HepG2 (cell line): ENCODE results near the gene LRRC15. TPM values are rescaled to one million over a fixed set of nuclear protein-coding genes. Genes with fewer than 3 reads are reported as not detected.
A peak's percentile ranks its signal among the peaks of the same experiment; 100 is the strongest.

Experiments
- ARID2 ChIP-seq: sonication (generic); formaldehyde crosslinking; IDR thresholded peaks from 2 replicates; pipeline ENCODE4 v1.8.1; 2022; ENCODE audit warnings: mild to moderate bottlenecking, missing genetic modification reagents, borderline replicate concordance
- CEBPB ChIP-seq: IDR thresholded peaks from 2 replicates; pipeline ENCODE4 v1.6.1; 2011; ENCODE audit warnings: low read depth, low read length, improper control_type of control experiment, borderline replicate concordance
- PAXIP1 ChIP-seq: sonication (generic); formaldehyde crosslinking; conservative IDR thresholded peaks from 2 replicates; pipeline ENCODE4 v1.4.0; 2020; ENCODE audit warnings: mild to moderate bottlenecking, missing genetic modification reagents, moderate library complexity
- SKIL ChIP-seq: sonication (generic); formaldehyde crosslinking; IDR thresholded peaks from 2 replicates; pipeline ENCODE4 v1.8.0; 2022; ENCODE audit warnings: missing genetic modification reagents, mild to moderate bottlenecking, moderate library complexity, borderline replicate concordance
- SOX13 ChIP-seq, 3 experiments: fragments of 450-650 bp in 1 of 3; sonication (generic) in 1 of 3; formaldehyde crosslinking in 1 of 3; IDR thresholded peaks in 2 of 3; conservative IDR thresholded peaks in 1 of 3; 2 replicates each; pipeline versions ENCODE4 v1.5.0 to v1.6.1; 2016 to 2020; ENCODE audit warnings: antibody characterized with exemption in 1 of 3, mild to moderate bottlenecking in 1 of 3, missing compliant biosample characterization in 1 of 3, missing genetic modification reagents in 1 of 3, moderate library complexity in 1 of 3
- SP2 ChIP-seq: sonication (generic); formaldehyde crosslinking; IDR thresholded peaks from 2 replicates; pipeline ENCODE4 v1.5.1; 2020; ENCODE audit warnings: mild to moderate bottlenecking, missing genetic modification reagents
- ZBED4 ChIP-seq: sonication (generic); formaldehyde crosslinking; IDR thresholded peaks from 2 replicates; pipeline ENCODE4 v1.4.0; 2020; ENCODE audit warnings: missing genetic modification reagents, borderline replicate concordance
- ZKSCAN8 ChIP-seq: IDR thresholded peaks from 2 replicates; pipeline ENCODE4 v1.6.1; 2016; ENCODE audit warnings: borderline replicate concordance, missing genetic modification reagents, missing compliant biosample characterization
- ZMYM3 ChIP-seq: sonication (generic); formaldehyde crosslinking; IDR thresholded peaks from 2 replicates; pipeline ENCODE4 v1.5.1; 2020; ENCODE audit warnings: mild to moderate bottlenecking, missing genetic modification reagents
- ZNF414 ChIP-seq: sonication (generic); formaldehyde crosslinking; IDR thresholded peaks from 2 replicates; pipeline ENCODE4 v1.5.0; 2020; ENCODE audit warnings: missing genetic modification reagents
- ZNF776 ChIP-seq: sonication (generic); formaldehyde crosslinking; IDR thresholded peaks from 2 replicates; pipeline ENCODE4 v1.4.0; 2020; ENCODE audit warnings: mild to moderate bottlenecking, missing genetic modification reagents
- ZNF816 ChIP-seq: sonication (generic); formaldehyde crosslinking; IDR thresholded peaks from 2 replicates; pipeline ENCODE4 v1.8.0; 2022; ENCODE audit warnings: missing genetic modification reagents, mild to moderate bottlenecking, borderline replicate concordance
- ZSCAN22 ChIP-seq: sonication (generic); formaldehyde crosslinking; IDR thresholded peaks from 2 replicates; pipeline ENCODE4 v1.4.0; 2020; ENCODE audit warnings: mild to moderate bottlenecking, missing genetic modification reagents
- polyA plus RNA-seq, 8 experiments: library from polyadenylated mRNA; depleted of rRNA in 3 of 8; stranded (reverse) in 7 of 8; unstranded in 1 of 8; fragments of >200 nt; fragmentation: Illumina TruSeq in 4 of 8; extraction: Trizol in 4 of 8; gene quantifications; 2 replicates each; pipeline versions ENCODE4 v1.2.1 to v1.2.3, GENCODE V29; 2011 to 2016; ENCODE audit warnings: low read depth in 4 of 8, missing spikeins in 1 of 8, mixed read lengths in 1 of 8; ENCODE audit not compliant: insufficient read depth in 1 of 8
- total RNA-seq, 5 experiments: library from RNA; depleted of rRNA; stranded (reverse); fragments of >200 nt; fragmentation: Illumina TruSeq; extraction: Trizol; gene quantifications; 2 replicates each; pipeline ENCODE4 v1.2.3, GENCODE V29; 2016; ENCODE audit warnings: low read depth in 1 of 5
- TF ChIP-seq, protein P1 (sequence below): conservative IDR thresholded peaks from 2 replicates; pipeline ENCODE4 v1.6.1; 2018; ENCODE audit warnings: missing genetic modification reagents

The LRRC15 gene
- total and polyA plus RNA-seq, 2 of the 13 experiments (the other 11 are each of a cell fraction or from before 2014, with no cell fraction given) = not detected

DNA sequence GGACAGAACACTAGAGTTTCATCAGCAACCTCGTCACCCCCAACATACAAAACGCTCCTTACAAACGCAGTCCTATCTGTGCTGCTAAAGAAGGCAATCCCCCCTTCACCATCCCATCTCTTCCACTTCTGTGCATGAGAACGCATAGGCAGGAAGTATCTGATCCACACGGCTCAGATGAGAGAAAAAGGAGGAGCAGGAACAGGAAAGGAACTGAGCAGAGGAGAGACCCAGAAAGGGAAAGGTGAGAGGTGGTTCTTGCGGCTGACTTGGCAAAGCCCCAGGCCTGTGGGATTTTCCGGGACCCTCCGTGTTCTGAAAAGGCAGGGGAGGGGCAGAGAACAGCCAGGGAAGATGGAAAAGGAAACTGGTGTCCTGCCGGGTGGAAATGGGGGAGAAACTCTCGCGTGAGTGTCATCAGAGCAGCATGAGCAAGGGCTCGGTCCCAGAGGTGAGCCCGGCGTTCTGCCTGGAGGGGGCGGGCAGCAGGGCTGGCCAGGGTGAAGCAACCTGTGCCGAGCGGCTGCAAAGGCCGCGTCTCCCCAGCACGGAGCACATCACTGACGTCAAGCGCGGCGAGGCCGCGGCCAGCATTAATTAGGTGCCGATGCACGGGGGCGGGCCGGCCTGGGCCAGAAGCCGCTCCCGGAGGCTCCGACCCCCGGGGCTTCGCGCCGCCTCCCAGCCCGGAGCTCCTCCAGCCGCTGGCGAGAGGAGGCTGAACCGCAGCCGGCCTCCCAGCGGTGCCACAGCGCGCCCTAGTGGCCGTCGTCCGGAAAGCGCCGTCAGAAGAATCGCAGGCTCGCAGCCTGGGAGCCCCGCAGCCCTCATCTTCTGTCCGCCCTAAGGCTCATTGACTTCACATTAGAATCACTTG, 54.2 kb downstream of the LRRC15 start (continued):
- TF ChIP-seq PAXIP1 (CRISPR knock-in tag) (no peak), ZMYM3 (CRISPR knock-in tag) (peak; percentile 74; the same call in 1 of the 2 replicates), ZNF816 (CRISPR knock-in tag) (no peak), ARID2 (no peak), ZBED4 (CRISPR knock-in tag) (no peak), SP2 (no peak), CEBPB (peak; percentile 43; the same call in 1 of the 2 replicates), ZNF414 (CRISPR knock-in tag) (0 out of 2 replicates have a peak, but pooled peaks have one; percentile 19), ZKSCAN8 (CRISPR knock-in tag) (no peak), SOX13 (IDR thresholded peaks at IDR 0.05) (no peak), SOX13 (CRISPR knock-in tag; conservative IDR thresholded peaks at IDR 0.05 in 1 of 2, IDR thresholded peaks at IDR 0.05 in 1 of 2) (peak in 1 of 2 experiments; percentile 8; a peak in 1 of 4 replicates), SKIL (CRISPR knock-in tag) (no peak), ZNF776 (CRISPR knock-in tag) (peak; percentile 59; the same call in 1 of the 2 replicates), ZSCAN22 (CRISPR knock-in tag) (no peak)
- TF ChIP-seq, protein P1, sequence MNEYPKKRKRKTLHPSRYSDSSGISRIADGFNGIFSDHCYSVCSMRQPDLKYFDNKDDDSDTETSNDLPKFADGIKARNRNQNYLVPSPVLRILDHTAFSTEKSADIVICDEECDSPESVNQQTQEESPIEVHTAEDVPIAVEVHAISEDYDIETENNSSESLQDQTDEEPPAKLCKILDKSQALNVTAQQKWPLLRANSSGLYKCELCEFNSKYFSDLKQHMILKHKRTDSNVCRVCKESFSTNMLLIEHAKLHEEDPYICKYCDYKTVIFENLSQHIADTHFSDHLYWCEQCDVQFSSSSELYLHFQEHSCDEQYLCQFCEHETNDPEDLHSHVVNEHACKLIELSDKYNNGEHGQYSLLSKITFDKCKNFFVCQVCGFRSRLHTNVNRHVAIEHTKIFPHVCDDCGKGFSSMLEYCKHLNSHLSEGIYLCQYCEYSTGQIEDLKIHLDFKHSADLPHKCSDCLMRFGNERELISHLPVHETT (CRISPR knock-in tag) = no peak
